ENCODE data around the gene PTGFR. TPM values are rescaled to one million over a fixed set of nuclear protein-coding genes. Genes with fewer than 3 reads are reported as not detected.

Gene PTGFR
- total and polyA plus RNA-seq, 2 of the 4 experiments (the other 2 are of a cell fraction): 1.7 to 5.4 TPM

- no peak overlapping the region for H3K4ac ChIP-seq (ENCODE audit: low read depth, low read length)
- no peak overlapping the region for H2BK5ac ChIP-seq (ENCODE audit: low read depth, low read length, poor library complexity, severe bottlenecking)
- no peak overlapping the region for H2BK20ac ChIP-seq (ENCODE audit: low read depth, low read length)
- no peaks in the 10 kb centered on the region for H3K79me1 ChIP-seq (ENCODE audit: low read depth in 1 of 2, low read length in 2 of 2)
- in situ Hi-C loops (cut with MboI; ENCODE audit: low sequenced_read_pairs): no loop called here
- no peaks in the 10 kb centered on the region for H3K4me1 ChIP-seq (ENCODE audit: control insufficient read depth, insufficient read depth, low read length)
- H4K91ac ChIP-seq (ENCODE audit: insufficient read depth, low read depth, low read length): no peak overlapping the region
- H3K56ac ChIP-seq (ENCODE audit: extremely low read depth, insufficient read depth, low read length): no peak overlapping the region
- intact Hi-C loops (cut with micrococcal nuclease): no loop called here
- no TSS peak for BruUV-seq (replicated peaks)
- H3K36me3 ChIP-seq (ENCODE audit: control insufficient read depth, insufficient read depth, low read length): no peaks in the 10 kb centered on the region
- H3K4me2 ChIP-seq (ENCODE audit: low read depth, low read length): no peak overlapping the region
- peaks cover 11% of the 10 kb centered on the region for H3K9me3 ChIP-seq (ENCODE audit: control insufficient read depth, insufficient read depth, low read length)
- TF ChIP-seq, protein P1, sequence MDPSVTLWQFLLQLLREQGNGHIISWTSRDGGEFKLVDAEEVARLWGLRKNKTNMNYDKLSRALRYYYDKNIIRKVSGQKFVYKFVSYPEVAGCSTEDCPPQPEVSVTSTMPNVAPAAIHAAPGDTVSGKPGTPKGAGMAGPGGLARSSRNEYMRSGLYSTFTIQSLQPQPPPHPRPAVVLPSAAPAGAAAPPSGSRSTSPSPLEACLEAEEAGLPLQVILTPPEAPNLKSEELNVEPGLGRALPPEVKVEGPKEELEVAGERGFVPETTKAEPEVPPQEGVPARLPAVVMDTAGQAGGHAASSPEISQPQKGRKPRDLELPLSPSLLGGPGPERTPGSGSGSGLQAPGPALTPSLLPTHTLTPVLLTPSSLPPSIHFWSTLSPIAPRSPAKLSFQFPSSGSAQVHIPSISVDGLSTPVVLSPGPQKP (IDR thresholded peaks at IDR 0.05; ENCODE audit: borderline replicate concordance, low read depth, low read length): no peak
- TF ChIP-seq, protein P2, sequence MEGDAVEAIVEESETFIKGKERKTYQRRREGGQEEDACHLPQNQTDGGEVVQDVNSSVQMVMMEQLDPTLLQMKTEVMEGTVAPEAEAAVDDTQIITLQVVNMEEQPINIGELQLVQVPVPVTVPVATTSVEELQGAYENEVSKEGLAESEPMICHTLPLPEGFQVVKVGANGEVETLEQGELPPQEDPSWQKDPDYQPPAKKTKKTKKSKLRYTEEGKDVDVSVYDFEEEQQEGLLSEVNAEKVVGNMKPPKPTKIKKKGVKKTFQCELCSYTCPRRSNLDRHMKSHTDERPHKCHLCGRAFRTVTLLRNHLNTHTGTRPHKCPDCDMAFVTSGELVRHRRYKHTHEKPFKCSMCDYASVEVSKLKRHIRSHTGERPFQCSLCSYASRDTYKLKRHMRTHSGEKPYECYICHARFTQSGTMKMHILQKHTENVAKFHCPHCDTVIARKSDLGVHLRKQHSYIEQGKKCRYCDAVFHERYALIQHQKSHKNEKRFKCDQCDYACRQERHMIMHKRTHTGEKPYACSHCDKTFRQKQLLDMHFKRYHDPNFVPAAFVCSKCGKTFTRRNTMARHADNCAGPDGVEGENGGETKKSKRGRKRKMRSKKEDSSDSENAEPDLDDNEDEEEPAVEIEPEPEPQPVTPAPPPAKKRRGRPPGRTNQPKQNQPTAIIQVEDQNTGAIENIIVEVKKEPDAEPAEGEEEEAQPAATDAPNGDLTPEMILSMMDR (conservative IDR thresholded peaks at IDR 0.05; ENCODE audit: low read depth, low read length): no peak
- no peak for TF ChIP-seq MXI1 (IDR thresholded peaks at IDR 0.05; ENCODE audit: borderline replicate concordance, low read depth, low read length)
- no peak for TF ChIP-seq MAZ (IDR thresholded peaks at IDR 0.05; ENCODE audit: borderline replicate concordance, low read depth, low read length)
- no peak for TF ChIP-seq CEBPB (IDR thresholded peaks at IDR 0.05; ENCODE audit: low read depth, low read length)
- no peak for TF ChIP-seq RFX5 (IDR thresholded peaks at IDR 0.05; ENCODE audit: low read depth, low read length)
- TF ChIP-seq NFE2L2 (IDR thresholded peaks at IDR 0.05; ENCODE audit: low read depth, low read length): no peak
- TF ChIP-seq, protein P3, sequence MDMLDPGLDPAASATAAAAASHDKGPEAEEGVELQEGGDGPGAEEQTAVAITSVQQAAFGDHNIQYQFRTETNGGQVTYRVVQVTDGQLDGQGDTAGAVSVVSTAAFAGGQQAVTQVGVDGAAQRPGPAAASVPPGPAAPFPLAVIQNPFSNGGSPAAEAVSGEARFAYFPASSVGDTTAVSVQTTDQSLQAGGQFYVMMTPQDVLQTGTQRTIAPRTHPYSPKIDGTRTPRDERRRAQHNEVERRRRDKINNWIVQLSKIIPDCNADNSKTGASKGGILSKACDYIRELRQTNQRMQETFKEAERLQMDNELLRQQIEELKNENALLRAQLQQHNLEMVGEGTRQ (IDR thresholded peaks at IDR 0.05; ENCODE audit: low read depth, low read length): no peak
- CTCF ChIA-PET: no interaction called here
- H2AK5ac ChIP-seq (ENCODE audit: low read depth, low read length): no peak overlapping the region
- POLR2A ChIA-PET (ENCODE audit: unreplicated experiment): no interaction called here
- H3K27ac ChIP-seq (ENCODE audit: insufficient read depth, low read length): no peak overlapping the region
- no peak overlapping the region for H3K23ac ChIP-seq (ENCODE audit: low read depth, low read length)
- H2AK9ac ChIP-seq (replicated peaks; ENCODE audit: low read depth, low read length, poor library complexity): no peak overlapping the region
- no peak overlapping the region for H4K8ac ChIP-seq (ENCODE audit: low read depth in 2 of 2, low read length in 2 of 2)
- no CpG with 5 or more reads among the region's 3 CpGs for whole genome bisulfite sequencing, 2 experiments (ENCODE audit: extremely low coverage in 2 of 2, insufficient read length in 1 of 2)
- H3K14ac ChIP-seq (replicated peaks; ENCODE audit: low read depth, low read length): no peak overlapping the region
- dilution Hi-C loops (cut with HindIII; ENCODE audit: low sequenced_read_pairs, unreplicated experiment): no loop called here
- H2BK15ac ChIP-seq (ENCODE audit: low read depth, low read length): no peak overlapping the region
- no peak overlapping the region for H3K9ac ChIP-seq (ENCODE audit: low read depth, low read length)
- H3K27me3 ChIP-seq (ENCODE audit: control insufficient read depth, insufficient read depth, low read length): no peaks in the 10 kb centered on the region
- H2BK120ac ChIP-seq (ENCODE audit: low read depth, low read length): no peak overlapping the region
- DNase-seq (no peak), ATAC-seq (ENCODE audit: low read depth) (no peak)
- H4K20me1 ChIP-seq (ENCODE audit: insufficient read depth, low read length): no peaks in the 10 kb centered on the region
- no peak overlapping the region for H4K5ac ChIP-seq (ENCODE audit: low read depth, low read length)
- H3K9me1 ChIP-seq (ENCODE audit: insufficient read depth, low read length): no peaks in the 10 kb centered on the region
- H3K18ac ChIP-seq (ENCODE audit: low read depth, low read length): no peak overlapping the region
- no peak overlapping the region for H2AFZ ChIP-seq (replicated peaks; ENCODE audit: low read length, poor library complexity)
- H3K4me3 ChIP-seq (ENCODE audit: insufficient read depth, low read depth, low read length): no peak overlapping the region
Measured at GRCh38 chr1:78549891-78550290, 59.1 kb downstream of the PTGFR start.

Measured in IMR-90 (cell line).